NAMALWA (cell line): Measurements from ENCODE around the gene SLC25A21.

ENCODE experiments used
- DNase-seq: peaks from one replicate; pipeline ENCODE4 v3.0.0-alpha.2; 2015; ENCODE audit warnings: low spot score

The SLC25A21 gene

GRCh38 chr14:37142835-37143401, 29.5 kb downstream of the SLC25A21 start:
- DNase-seq: no peak

- DNase-seq: no peak
Measured at GRCh38 chr14:37140176-37140575, 32.2 kb downstream of the SLC25A21 start.

- DNase-seq: no peak
Measured at GRCh38 chr14:37139710-37140109, 32.7 kb downstream of the SLC25A21 start.

GRCh38 chr14:37138898-37139297, 33.5 kb downstream of the SLC25A21 start:
- no peak for DNase-seq

- no peak for DNase-seq
Measured at GRCh38 chr14:37133284-37133913, 39.0 kb downstream of the SLC25A21 start.

- no peak for DNase-seq
Measured at GRCh38 chr14:37131205-37131604, 41.2 kb downstream of the SLC25A21 start.

- no peak for DNase-seq
Measured at GRCh38 chr14:37129047-37129446, 43.4 kb downstream of the SLC25A21 start.

GRCh38 chr14:37124614-37125013, 47.8 kb downstream of the SLC25A21 start:
- DNase-seq: no peak

GRCh38 chr14:37122919-37123639, 49.3 kb downstream of the SLC25A21 start:
- DNase-seq: no peak

GRCh38 chr14:37122288-37122687, 50.1 kb downstream of the SLC25A21 start:
- DNase-seq: no peak

- no peak for DNase-seq
Measured at GRCh38 chr14:37118673-37119366, 53.6 kb downstream of the SLC25A21 start.

GRCh38 chr14:37116933-37117849, 55.2 kb downstream of the SLC25A21 start:
- no peak for DNase-seq

- no peak for DNase-seq
Measured at GRCh38 chr14:37115406-37115805, 57.0 kb downstream of the SLC25A21 start.

- no peak for DNase-seq
Measured at GRCh38 chr14:37114559-37114958, 57.8 kb downstream of the SLC25A21 start.

- no peak for DNase-seq
Measured at GRCh38 chr14:37114002-37114401, 58.4 kb downstream of the SLC25A21 start.

GRCh38 chr14:37098132-37098531, 74.3 kb downstream of the SLC25A21 start:
- DNase-seq: no peak

GRCh38 chr14:37094502-37094901, 77.9 kb downstream of the SLC25A21 start:
- no peak for DNase-seq

GRCh38 chr14:37093364-37093763, 79.0 kb downstream of the SLC25A21 start:
- DNase-seq: no peak

GRCh38 chr14:37091651-37092050, 80.8 kb downstream of the SLC25A21 start:
- DNase-seq: no peak

- no peak for DNase-seq
Measured at GRCh38 chr14:37090026-37090425, 82.4 kb downstream of the SLC25A21 start.

- no peak for DNase-seq
Measured at GRCh38 chr14:37089410-37089809, 83.0 kb downstream of the SLC25A21 start.
